GM12878 (cell line): ENCODE data around the gene TSBP1. TPM values are rescaled to one million over a fixed set of nuclear protein-coding genes. Genes with fewer than 3 reads are reported as not detected.

Source experiments
- CBX5 ChIP-seq: sonication (generic); IDR thresholded peaks from 2 replicates; pipeline ENCODE4 v1.6.1; 2016; ENCODE audit warnings: low read depth, moderate library complexity, mild to moderate bottlenecking, inconsistent platforms
- CREM ChIP-seq: IDR thresholded peaks from 2 replicates; pipeline ENCODE4 v1.6.1; 2014; ENCODE audit warnings: antibody characterized with exemption, low read depth
- FOS ChIP-seq: IDR thresholded peaks from 3 replicates; pipeline ENCODE4 v1.6.1; 2011; ENCODE audit warnings: borderline replicate concordance; ENCODE audit not compliant: insufficient read length; ENCODE audit errors: extremely low read depth
- JUNB ChIP-seq: IDR thresholded peaks from 2 replicates; pipeline ENCODE4 v1.6.1; 2016; ENCODE audit warnings: antibody characterized with exemption, mild to moderate bottlenecking
- MEF2A ChIP-seq: IDR thresholded peaks from 2 replicates; pipeline ENCODE4 v1.6.1; 2011; ENCODE audit warnings: low read depth, mild to moderate bottlenecking, low read length, moderate library complexity; ENCODE audit not compliant: insufficient read depth
- NFIC ChIP-seq: IDR thresholded peaks from 2 replicates; pipeline ENCODE4 v1.6.1; 2012; ENCODE audit warnings: low read depth, mild to moderate bottlenecking, inconsistent platforms, low read length, moderate library complexity
- NKRF ChIP-seq: fragments of 450-650 bp; conservative IDR thresholded peaks from 2 replicates; pipeline ENCODE4 v1.6.1; 2017; ENCODE audit warnings: mild to moderate bottlenecking, moderate library complexity
- PML ChIP-seq: IDR thresholded peaks from 2 replicates; pipeline ENCODE4 v1.6.1; 2012; ENCODE audit warnings: low read length, inconsistent platforms
- POU2F2 ChIP-seq: IDR thresholded peaks from 3 replicates; pipeline ENCODE4 v1.6.1; 2011; ENCODE audit warnings: low read depth, mild to moderate bottlenecking, low read length, borderline replicate concordance
- REST ChIP-seq: IDR thresholded peaks from 2 replicates; pipeline ENCODE4 v1.6.1; 2012; ENCODE audit warnings: mild to moderate bottlenecking, low read depth, low read length
- STAT1 ChIP-seq: fragments of 450-650 bp; conservative IDR thresholded peaks from 2 replicates; pipeline ENCODE4 v1.6.1; 2014; ENCODE audit warnings: antibody characterized with exemption, mild to moderate bottlenecking
- TBL1XR1 ChIP-seq: IDR thresholded peaks from 2 replicates; pipeline ENCODE4 v1.6.1; 2012; ENCODE audit warnings: low read depth, low read length, improper control_type of control experiment
- polyA plus RNA-seq, 11 experiments: library from polyadenylated mRNA; depleted of rRNA in 4 of 11; unstranded in 6 of 11; stranded (reverse) in 5 of 11; fragments of >200 nt; fragmentation: Nextera tagmentation in 4 of 11; fragmentation: Illumina TruSeq in 1 of 11; extraction: Ambion mirVana in 4 of 11; extraction: Trizol in 1 of 11; gene quantifications; 1 replicate in 1 of 11; 2 replicates in 10 of 11; pipeline versions ENCODE4 v1.2.1 to v1.2.3, GENCODE V29; 2011 to 2016; ENCODE audit warnings: inconsistent platforms in 2 of 11, missing spikeins in 2 of 11, low read depth in 1 of 11
- total RNA-seq, 4 experiments: library from RNA; depleted of rRNA in 3 of 4; stranded (reverse); fragments of >200 nt in 3 of 4; fragmentation: Illumina TruSeq in 1 of 4; extraction: Trizol in 1 of 4; gene quantifications; 2 replicates each; pipeline versions ENCODE4 v1.2.1 to v1.2.3, GENCODE V29; 2013 to 2021
- TF ChIP-seq, protein P1 (sequence below): fragments of 450-650 bp; IDR thresholded peaks from 2 replicates; pipeline ENCODE4 v1.6.1; 2017; ENCODE audit warnings: mild to moderate bottlenecking, low read depth, inconsistent platforms; ENCODE audit not compliant: poor library complexity, severe bottlenecking
- TF ChIP-seq, protein P2 (sequence below): fragments of 450-650 bp; IDR thresholded peaks from 2 replicates; pipeline ENCODE4 v1.6.1; 2016; ENCODE audit warnings: mild to moderate bottlenecking

The TSBP1 gene
- total and polyA plus RNA-seq, 10 of the 15 experiments (the other 5 are each of a cell fraction or from before 2014, with no cell fraction given): not detected

DNA sequence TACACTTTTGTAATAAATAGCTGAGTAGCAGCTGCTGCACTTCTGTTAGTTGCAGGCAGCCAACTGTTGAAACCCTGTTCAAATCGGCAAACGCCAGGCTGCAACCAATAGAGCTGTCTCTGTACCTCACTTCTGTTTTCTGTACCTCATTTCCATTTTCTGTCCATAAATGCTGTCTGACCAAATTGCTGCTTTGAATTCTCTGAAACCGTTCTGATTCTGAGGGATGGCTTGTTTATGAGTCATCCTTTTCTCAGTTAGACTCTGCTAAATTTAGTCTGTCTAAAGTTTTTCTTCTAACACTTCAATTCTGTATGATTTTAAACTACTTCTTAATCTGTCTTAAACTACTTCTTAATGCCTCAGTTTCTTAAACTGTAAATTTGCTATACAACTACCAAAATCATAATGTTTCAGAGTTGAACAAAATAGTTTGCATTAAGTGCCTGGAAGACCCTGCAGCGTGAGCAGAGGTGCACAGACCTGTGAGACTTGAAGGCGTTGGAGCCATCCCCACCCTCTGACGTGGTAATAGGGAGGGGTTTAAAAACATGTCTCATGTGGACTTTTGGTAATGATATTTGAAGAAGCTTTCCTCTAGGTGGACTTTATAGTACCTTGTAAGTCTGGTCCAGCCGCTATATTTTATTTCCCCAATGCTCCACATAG is 25.7 kb upstream of the TSBP1 start (continued):
- no peak for TF ChIP-seq NKRF
- no peak for TF ChIP-seq POU2F2
- no peak; the same call in 1 of the 2 replicates for TF ChIP-seq CREM
- TF ChIP-seq STAT1: no peak
- TF ChIP-seq PML: 0 out of 2 replicates have a peak, but pooled peaks have one; percentile 44
- TF ChIP-seq JUNB: peak; percentile 71
- no peak for TF ChIP-seq REST
- no peak for TF ChIP-seq TBL1XR1
- TF ChIP-seq, protein P1, sequence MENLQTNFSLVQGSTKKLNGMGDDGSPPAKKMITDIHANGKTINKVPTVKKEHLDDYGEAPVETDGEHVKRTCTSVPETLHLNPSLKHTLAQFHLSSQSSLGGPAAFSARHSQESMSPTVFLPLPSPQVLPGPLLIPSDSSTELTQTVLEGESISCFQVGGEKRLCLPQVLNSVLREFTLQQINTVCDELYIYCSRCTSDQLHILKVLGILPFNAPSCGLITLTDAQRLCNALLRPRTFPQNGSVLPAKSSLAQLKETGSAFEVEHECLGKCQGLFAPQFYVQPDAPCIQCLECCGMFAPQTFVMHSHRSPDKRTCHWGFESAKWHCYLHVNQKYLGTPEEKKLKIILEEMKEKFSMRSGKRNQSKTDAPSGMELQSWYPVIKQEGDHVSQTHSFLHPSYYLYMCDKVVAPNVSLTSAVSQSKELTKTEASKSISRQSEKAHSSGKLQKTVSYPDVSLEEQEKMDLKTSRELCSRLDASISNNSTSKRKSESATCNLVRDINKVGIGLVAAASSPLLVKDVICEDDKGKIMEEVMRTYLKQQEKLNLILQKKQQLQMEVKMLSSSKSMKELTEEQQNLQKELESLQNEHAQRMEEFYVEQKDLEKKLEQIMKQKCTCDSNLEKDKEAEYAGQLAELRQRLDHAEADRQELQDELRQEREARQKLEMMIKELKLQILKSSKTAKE: peak; percentile 34
- TF ChIP-seq CBX5: peak; percentile 75; the same call in 1 of the 2 replicates
- TF ChIP-seq, protein P2, sequence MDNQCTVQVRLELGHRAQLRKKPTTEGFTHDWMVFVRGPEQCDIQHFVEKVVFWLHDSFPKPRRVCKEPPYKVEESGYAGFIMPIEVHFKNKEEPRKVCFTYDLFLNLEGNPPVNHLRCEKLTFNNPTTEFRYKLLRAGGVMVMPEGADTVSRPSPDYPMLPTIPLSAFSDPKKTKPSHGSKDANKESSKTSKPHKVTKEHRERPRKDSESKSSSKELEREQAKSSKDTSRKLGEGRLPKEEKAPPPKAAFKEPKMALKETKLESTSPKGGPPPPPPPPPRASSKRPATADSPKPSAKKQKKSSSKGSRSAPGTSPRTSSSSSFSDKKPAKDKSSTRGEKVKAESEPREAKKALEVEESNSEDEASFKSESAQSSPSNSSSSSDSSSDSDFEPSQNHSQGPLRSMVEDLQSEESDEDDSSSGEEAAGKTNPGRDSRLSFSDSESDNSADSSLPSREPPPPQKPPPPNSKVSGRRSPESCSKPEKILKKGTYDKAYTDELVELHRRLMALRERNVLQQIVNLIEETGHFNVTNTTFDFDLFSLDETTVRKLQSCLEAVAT: peak; percentile 64
- TF ChIP-seq FOS: no peak
- TF ChIP-seq NFIC: peak; percentile 26; the same call in 1 of the 2 replicates
- TF ChIP-seq MEF2A: peak; percentile 83
